NOMO-1 treated with dmso at 0.1 percent for 144 hours (cell line): ENCODE results near the gene C9.
"Not testable (repeated sequence)": the region's sequence is repeated elsewhere in the genome, so short reads cannot be mapped to it uniquely, and the experiment has no call there.

Experiments used
- DNase-seq: peaks from one replicate; lab custom pipeline; 2025; ENCODE audit not compliant: unreplicated experiment; lab: John Stamatoyannopoulos, UW

Gene C9

DNA sequence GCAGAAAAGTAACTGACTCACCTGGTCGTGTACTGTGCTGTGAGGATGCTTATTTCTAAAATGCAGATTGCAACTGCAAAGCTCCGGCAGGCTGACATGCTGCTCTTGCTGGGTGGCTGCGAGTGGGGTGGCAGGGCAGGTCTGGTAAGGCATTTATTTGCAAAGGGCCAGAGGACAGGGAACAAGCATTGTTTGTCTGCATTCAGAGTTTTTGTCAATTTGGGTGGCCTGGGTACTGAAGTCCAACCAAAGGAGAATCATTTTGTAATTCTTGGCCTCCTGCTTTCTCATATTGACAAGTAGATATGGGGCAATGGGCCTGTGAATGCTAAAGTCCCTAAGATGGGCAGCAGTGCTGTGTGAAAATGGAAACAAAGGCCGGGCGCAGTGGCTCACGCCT lies at the start of gene C9:
Gene C9 (minus strand): TSS at position 129 of the 400 bp plus-strand sequence. CDS start 31 bp downstream, at position 98.
- DNase-seq = no peak

- DNase-seq = no peak
These were observed 49.5 kb upstream of the C9 start for GRCh38 chr5:39413771-39414170.

- DNase-seq = peak; percentile 72
These were observed 48.6 kb upstream of the C9 start for GRCh38 chr5:39412721-39413394.

- no peak for DNase-seq
These were observed 47.7 kb upstream of the C9 start for GRCh38 chr5:39411985-39412384.

DNA sequence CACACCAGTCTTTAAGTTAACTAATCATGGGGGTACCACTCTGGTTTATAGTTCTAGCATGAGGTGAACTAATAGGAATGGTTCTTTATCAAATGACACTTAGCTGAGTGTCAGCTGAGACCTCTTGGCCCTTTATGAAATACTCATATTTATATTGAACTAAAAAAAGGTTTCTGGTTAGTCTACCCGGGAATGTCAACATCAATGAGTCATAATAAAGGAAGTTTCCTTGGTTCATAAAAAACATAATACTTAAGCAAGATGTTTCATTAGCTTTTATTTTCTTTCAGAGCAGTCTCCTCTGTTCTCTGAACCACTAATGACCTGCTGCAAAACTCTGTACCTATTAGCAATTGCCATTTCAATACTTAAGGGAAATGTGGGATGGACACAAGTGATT lies 46.8 kb upstream of the C9 start:
- DNase-seq = no peak

DNA sequence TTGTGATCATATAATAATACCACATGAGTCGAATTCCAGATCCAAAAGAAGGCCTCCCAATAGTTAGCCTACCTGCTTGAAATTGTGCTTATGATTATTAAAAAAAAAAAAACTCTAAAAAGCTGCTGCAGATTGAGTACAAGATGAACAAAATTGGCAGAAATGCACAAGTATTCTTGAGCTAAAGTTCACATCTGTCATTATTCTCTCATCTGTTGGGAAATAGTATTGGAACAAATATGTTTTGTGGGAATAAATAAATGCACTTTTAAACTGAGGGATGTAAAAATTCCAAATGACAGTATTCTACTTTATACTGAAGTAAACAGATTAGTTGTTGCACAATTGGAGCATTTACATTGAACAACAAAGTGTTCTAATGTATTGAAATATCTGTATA lies 44.7 kb upstream of the C9 start:
- DNase-seq = no peak

GRCh38 chr5:39405083-39405843 lies 41.0 kb upstream of the C9 start:
- no peak for DNase-seq

- not testable (repeated sequence) for DNase-seq
These were observed 39.5 kb upstream of the C9 start for GRCh38 chr5:39403761-39404160.

GRCh38 chr5:39402140-39402539 lies 37.8 kb upstream of the C9 start:
- DNase-seq = not testable (repeated sequence)

DNA sequence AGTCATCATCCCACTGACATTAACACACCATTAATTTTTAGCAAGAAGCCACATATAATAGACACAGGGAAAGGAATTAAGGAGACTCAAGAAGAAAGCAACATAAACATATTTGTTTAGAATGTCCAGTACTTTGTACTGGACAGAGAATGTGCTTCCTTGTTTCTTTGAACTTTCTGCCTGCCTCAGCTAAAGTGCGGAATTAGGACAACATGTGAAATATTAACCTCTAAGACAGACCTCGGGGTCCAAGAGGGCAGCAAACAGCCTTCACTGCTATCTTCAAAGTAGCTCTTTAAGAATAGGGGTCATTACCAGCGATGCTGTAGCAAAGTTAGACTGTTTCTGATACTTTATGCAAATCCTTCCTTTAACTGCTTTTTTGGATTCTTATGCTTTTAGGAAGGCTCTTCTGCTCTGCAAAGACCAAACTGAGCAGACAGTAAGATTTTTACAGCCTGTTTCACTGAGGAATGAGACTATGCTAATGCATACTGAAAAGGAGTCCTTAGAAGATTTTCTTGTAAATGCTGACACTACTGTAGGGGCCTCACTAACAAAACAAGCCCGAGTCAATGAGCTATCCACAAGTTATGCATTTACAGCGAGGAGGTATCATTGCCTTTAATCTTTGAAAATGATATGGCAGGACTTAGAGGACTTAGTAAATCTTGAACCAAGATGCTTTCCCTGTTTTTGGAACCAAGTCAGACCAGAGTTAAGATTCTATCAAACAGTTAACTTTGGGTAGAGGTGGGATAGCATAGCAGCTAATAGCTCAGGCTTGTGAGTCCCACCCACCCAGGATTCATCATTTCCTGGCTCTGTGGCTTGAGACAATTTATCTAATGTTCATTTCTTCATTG lies 36.7 kb upstream of the C9 start:
- no peak for DNase-seq

GRCh38 chr5:39399135-39400036 lies 35.1 kb upstream of the C9 start:
- peak; percentile 85 for DNase-seq

DNA sequence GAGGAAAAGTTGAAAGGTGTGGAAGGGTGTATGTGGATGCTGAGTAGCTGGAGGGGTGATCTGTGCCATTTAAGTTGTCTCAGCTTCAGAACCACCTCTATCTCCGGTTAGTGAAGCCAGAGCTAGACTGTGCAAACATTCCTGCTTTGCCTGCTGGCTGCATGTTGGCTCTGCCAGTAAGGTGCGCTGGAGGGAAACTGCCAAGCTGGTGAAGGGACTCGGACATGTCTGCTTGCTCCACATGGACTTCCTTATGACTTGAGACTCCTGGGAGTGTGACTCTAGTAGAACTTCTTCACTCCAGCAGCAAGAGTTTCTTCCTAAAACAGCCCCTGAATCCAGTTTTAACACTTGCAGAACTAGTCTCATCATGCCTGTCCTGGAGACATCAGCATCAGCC lies 32.5 kb upstream of the C9 start:
- no peak for DNase-seq

GRCh38 chr5:39395521-39395920 lies 31.2 kb upstream of the C9 start:
- DNase-seq = no peak

- DNase-seq = no peak
These were observed 30.7 kb upstream of the C9 start for GRCh38 chr5:39394946-39395345.

GRCh38 chr5:39390945-39391344 lies 26.6 kb upstream of the C9 start:
- DNase-seq = no peak

DNA sequence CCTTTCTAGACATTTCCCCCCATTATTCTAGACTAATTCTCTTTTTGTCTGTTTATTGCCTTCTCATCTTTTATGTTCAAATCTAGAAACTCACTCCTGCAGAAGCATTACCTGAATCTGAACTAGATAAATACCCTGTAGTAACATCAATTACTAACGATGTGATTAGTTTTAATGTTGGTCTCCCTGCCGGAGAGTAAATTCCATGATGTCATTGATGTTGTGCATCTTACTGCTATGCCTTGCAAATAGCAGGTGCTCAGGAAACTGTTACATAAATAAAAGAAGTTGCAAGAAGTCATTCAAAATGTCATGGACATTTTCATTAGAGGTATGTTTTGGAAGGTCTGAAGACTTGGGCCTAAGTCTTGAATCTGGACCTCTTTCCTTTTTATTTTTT lies 23.0 kb upstream of the C9 start:
- DNase-seq = no peak

- DNase-seq = no peak
These were observed 20.0 kb upstream of the C9 start for GRCh38 chr5:39384271-39384670.

GRCh38 chr5:39381376-39381775 lies 17.1 kb upstream of the C9 start:
- DNase-seq = no peak

- no peak for DNase-seq
These were observed 15.4 kb upstream of the C9 start for GRCh38 chr5:39379693-39380092.

- DNase-seq = no peak
These were observed 13.3 kb upstream of the C9 start for GRCh38 chr5:39377613-39378012.

DNA sequence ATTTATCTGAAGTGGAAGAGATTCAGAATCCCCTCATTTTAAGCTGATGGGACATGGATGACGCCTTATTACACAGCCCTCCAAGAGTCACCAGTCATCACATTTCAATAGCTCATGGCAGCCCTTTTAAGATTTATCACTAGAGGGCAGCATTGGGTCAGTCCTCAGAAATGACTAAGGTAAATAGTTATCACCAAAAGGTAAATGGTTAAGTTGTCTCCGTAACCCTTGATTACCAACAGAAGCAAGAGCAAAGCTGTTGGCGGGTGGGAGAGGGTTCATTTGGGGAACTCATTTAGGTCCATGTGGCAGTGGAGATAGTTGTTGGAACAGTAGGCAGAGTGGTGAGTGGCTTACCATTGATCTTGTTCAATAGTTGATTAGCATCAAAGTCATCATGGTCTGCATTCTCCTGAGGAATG lies 12.0 kb upstream of the C9 start:
- peak; percentile 68 for DNase-seq
